Thyroid gland (tissue), 4 donors: ENCODE measurements around the gene RHEX. TPM values are rescaled to one million over a fixed set of nuclear protein-coding genes. Genes with fewer than 3 reads are reported as not detected.

Experiments
- DNase-seq, 2 donors: peaks; one replicate each; pipeline ENCODE4 v3.0.0-alpha.2; 2019
- H3K27ac ChIP-seq, 3 donors: fragments of 200-600 bp; sonication (generic); 1 replicate in 2 of 3; 2 replicates in 1 of 3; pipeline ENCODE4 v1.5.1; 2016 to 2019; ENCODE audit warnings: mild to moderate bottlenecking in 1 of 3, moderate library complexity in 1 of 3
- H3K27me3 ChIP-seq: fragments of 200-600 bp; sonication (generic); one replicate; pipeline ENCODE4 v1.5.1; 2019
- H3K36me3 ChIP-seq, 2 donors: fragments of 200-600 bp; sonication (generic); one replicate each; pipeline ENCODE4 v1.5.1; 2016 to 2019
- H3K4me1 ChIP-seq, 2 donors: fragments of 200-600 bp; sonication (generic); one replicate each; pipeline ENCODE4 v1.5.1; 2017 to 2019
- H3K4me3 ChIP-seq, 3 donors: fragments of 200-600 bp; sonication (generic); replicated peaks in 1 of 3; 1 replicate in 2 of 3; 2 replicates in 1 of 3; pipeline ENCODE4 v1.5.1; 2016; ENCODE audit warnings: mild to moderate bottlenecking in 1 of 3
- H3K9me3 ChIP-seq: fragments of 200-600 bp; sonication (generic); one replicate; pipeline ENCODE4 v1.5.1; 2017
- CTCF ChIP-seq, 6 experiments: fragments of 200-600 bp in 3 of 6; fragments of 450-650 bp in 3 of 6; sonication (generic) in 3 of 6; IDR thresholded peaks; one replicate each; pipeline ENCODE4 v1.5.1; 2016 to 2019; ENCODE audit warnings: antibody characterized with exemption in 6 of 6, mild to moderate bottlenecking in 2 of 6, inconsistent platforms in 1 of 6, moderate library complexity in 1 of 6
- POLR2A ChIP-seq, 2 donors: fragments of 450-650 bp; IDR thresholded peaks; one replicate each; pipeline ENCODE4 v1.6.1; 2017; ENCODE audit warnings: antibody characterized with exemption in 2 of 2, mild to moderate bottlenecking in 2 of 2, moderate library complexity in 1 of 2
- WGBS, 2 donors: methylation state at CpG; one replicate each; pipeline ENCODE4 v1.1.5; 2017; 5-methylcytosine and 5-hydroxymethylcytosine counted together
- intact Hi-C: fragments of 100-400 bp; cut with DNase I; formaldehyde crosslinking; loops from one replicate; pipeline ENCODE4 v1.15.1; 2023
- total RNA-seq, 4 donors: library from RNA; depleted of rRNA; stranded (reverse); fragments of >200 nt; gene quantifications; one replicate each; pipeline ENCODE4 v1.2.3, GENCODE V29; 2016

RHEX gene
- total RNA-seq, 4 donors from 2014 or later = 1.2 to 1.7 (median 1.6) TPM

- TF ChIP-seq CTCF (IDR thresholded peaks at IDR 0.05) (no peak), POLR2A (IDR thresholded peaks at IDR 0.05) (no peak)
- DNase-seq = no peak
- no peaks in the 10 kb centered on the region for H3K9me3 ChIP-seq
- intact Hi-C loops = no loop called here
- no peak overlapping the region for H3K27ac ChIP-seq
- H3K36me3 ChIP-seq = no peaks in the 10 kb centered on the region
- H3K27me3 ChIP-seq = no peaks in the 10 kb centered on the region
- H3K4me3 ChIP-seq = no peak overlapping the region
- WGBS, 2 donors = 81 to 89% methylated on average over 5 of the region's 5 CpGs
- no peaks in the 10 kb centered on the region for H3K4me1 ChIP-seq
Observed at GRCh38 chr1:206014601-206015000, 38.4 kb upstream of the RHEX start.

GRCh38 chr1:206015071-206015470, 37.9 kb upstream of the RHEX start:
- WGBS, 2 donors = 67 to 84% methylated on average over 1 of the region's 1 CpG
- no peak overlapping the region for H3K27ac ChIP-seq
- H3K4me1 ChIP-seq = no peaks in the 10 kb centered on the region
- no peak for TF ChIP-seq POLR2A (IDR thresholded peaks at IDR 0.05)
- no peak for TF ChIP-seq CTCF (IDR thresholded peaks at IDR 0.05)
- H3K36me3 ChIP-seq = no peaks in the 10 kb centered on the region
- H3K9me3 ChIP-seq = no peaks in the 10 kb centered on the region
- no peaks in the 10 kb centered on the region for H3K27me3 ChIP-seq
- no peak for DNase-seq
- H3K4me3 ChIP-seq = no peak overlapping the region
- intact Hi-C loops = no loop called here

GRCh38 chr1:206020393-206021007, 32.5 kb upstream of the RHEX start:
- 81 to 94% methylated on average over 3 to 4 of the region's 4 CpGs for WGBS, 2 donors
- intact Hi-C loops = no loop called here

GRCh38 chr1:206021008-206021625, 31.9 kb upstream of the RHEX start:
- 88 to 97% methylated on average over 9 of the region's 9 CpGs for WGBS, 2 donors
- TF ChIP-seq CTCF (IDR thresholded peaks at IDR 0.05) (no peak), POLR2A (IDR thresholded peaks at IDR 0.05) (no peak)
- Histone ChIP-seq H3K4me1 (peaks cover 32 to 44% of the 10 kb centered on the region in 2 donors), H3K36me3 (no peaks in the 10 kb centered on the region), H3K9me3 (no peaks in the 10 kb centered on the region), H3K27ac (no peak overlapping the region), H3K27me3 (no peaks in the 10 kb centered on the region), H3K4me3 (no peak overlapping the region)
- intact Hi-C loops = no loop called here
- no peak for DNase-seq

More at GRCh38 chr1:206020393-206021007, 32.5 kb upstream of the RHEX start:
- TF ChIP-seq CTCF (IDR thresholded peaks at IDR 0.05) = no peak
- TF ChIP-seq POLR2A (IDR thresholded peaks at IDR 0.05) = no peak
- H3K27me3 ChIP-seq = no peaks in the 10 kb centered on the region
- no peak overlapping the region for H3K4me3 ChIP-seq
- H3K4me1 ChIP-seq = peaks cover 26 to 39% of the 10 kb centered on the region in 2 donors
- H3K36me3 ChIP-seq = no peaks in the 10 kb centered on the region
- H3K9me3 ChIP-seq = no peaks in the 10 kb centered on the region
- no peak for DNase-seq
- H3K27ac ChIP-seq = no peak overlapping the region

- 79 to 85% methylated on average over 4 of the region's 4 CpGs for WGBS, 2 donors
- Histone ChIP-seq H3K36me3 (no peaks in the 10 kb centered on the region), H3K27ac (no peak overlapping the region), H3K4me1 (peaks cover 36 to 48% of the 10 kb centered on the region in 2 donors), H3K9me3 (no peaks in the 10 kb centered on the region), H3K4me3 (no peak overlapping the region), H3K27me3 (no peaks in the 10 kb centered on the region)
- DNase-seq = no peak
- no peak for TF ChIP-seq POLR2A (IDR thresholded peaks at IDR 0.05)
- TF ChIP-seq CTCF (IDR thresholded peaks at IDR 0.05) = no peak
- intact Hi-C loops = no loop called here
Observed at GRCh38 chr1:206021626-206022365, 31.2 kb upstream of the RHEX start.
